ENCODE measurements around the gene UROC1.

UROC1 gene

DNA sequence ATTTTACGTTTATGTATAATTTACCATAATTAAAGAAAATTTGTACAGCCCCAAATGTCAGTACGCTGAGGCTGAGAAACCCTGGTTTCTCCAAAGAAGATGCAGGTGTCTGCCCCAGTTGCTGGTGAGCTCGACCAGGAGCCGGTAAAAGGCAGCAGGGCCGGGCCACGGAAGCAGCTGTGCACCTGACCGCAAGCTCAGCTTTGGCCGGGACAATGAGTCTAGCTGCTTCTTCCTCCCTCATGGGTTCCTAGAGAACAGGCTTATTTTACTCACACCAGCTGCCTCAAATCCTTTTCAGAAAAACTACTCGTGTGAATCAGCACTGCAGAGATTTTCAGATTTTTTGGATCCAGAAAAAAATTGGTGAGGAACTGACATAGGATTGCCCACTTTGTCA is 23.8 kb downstream of the UROC1 start:
- DNase-seq, result no peak

DNA sequence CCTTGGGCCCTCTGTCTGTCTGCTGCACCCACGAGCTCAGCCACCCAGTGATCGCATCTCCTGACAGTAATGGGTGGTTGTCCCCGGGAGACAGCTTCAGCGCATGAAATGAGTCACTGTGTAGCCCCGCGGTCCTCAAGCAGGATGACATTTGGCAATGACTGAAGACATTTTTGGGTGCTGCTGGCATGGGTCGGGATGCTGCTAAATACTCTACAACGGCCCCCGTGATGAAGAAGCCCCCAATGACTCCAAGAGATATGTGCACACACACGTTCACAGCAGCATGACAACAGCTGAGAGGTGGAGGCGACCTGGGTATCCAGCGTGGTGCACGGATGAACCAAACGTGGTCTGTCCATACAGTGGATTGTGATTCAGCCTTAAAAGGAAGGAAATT is 24.5 kb downstream of the UROC1 start:
- no peak for DNase-seq

DNA sequence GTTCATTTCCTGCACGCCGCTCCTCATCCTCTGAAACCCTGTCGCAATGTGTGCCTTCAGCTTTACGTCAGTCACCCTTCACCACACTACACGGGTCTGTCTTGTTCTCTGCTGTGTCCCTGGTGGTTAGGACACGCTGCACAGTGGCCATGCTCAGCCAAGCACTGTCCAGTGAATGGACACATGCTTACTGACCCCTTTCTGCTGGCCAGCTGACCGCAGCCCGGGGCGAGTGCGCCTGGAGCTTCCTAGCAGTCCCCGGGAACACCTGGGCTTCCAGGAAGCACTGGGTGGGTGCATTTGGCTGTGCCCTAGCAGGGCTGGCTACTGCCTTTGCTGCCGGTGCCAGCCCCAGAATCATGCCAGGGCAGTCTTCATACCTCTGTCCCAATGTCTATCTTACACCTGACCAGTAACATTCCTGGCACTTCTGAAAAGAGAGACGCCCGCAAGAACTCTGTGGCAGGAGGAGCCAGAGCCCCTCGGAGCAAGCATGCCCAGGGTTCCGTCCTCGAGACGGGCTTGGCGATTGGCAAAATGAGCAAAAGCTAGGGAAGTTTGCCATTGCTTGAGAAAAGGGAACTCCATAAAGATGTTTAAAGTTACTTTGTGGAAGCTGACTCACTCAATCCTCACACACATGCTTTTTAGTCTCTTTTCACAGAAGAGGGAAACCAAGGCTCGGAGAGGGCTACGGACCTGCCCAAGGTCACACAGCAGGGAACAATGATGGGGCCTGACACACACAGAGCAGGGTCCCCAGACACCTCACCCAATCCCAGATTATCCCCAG is 26.2 kb downstream of the UROC1 start:
- no peak for DNase-seq

DNA sequence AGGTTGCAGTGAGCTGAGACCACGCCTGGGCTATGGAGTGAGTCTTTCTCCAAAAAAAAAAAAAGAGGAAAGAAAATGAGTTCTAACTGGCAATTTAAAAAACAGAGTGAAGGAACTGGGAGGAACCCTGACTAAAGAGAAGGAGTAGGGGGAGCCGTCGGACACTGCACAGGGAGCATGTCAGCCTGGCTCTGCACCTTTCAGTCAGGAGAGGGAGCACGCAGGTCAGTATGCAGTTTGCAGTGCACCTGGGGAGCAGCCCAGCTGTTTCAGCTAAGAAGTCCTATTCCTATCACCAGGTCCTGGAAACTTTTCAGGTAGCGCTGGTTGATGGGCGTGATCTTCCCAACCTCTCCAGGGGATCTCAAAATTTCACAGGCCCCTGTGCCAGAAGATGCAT is 27.0 kb downstream of the UROC1 start:
- DNase-seq, result no peak

DNA sequence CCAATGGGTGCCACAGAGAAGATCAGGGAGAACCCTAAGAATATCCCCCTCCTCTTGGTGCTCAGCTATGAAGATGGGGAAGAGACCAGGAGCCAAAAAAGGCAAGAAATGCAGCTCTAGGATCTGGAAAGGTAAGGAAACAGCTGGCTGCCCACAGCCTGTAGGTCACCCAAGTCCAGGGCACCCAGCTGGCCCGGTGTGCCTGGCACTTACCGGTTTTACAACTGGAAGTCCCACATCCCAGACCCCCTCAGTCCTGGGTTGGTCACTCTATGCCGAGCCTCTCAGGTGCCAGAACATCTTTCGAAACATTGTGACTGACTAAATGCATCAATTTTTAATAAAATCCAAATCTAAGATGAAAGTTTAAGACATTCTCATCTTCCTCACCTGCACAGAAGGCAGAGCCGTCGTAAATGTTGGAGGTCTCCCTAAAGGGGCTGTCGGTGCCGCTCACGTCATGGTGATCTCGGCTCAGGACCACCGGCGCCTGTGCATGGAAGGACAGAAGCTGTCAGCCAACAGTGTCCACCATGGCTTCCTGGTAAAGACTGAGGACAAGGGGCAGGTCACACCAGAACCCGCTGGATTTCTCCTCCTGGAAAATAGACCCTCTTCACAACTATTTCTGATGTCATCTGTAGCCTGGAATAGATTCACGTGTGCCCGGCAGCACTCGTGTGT is 28.5 kb downstream of the UROC1 start:
- no peak for DNase-seq

DNA sequence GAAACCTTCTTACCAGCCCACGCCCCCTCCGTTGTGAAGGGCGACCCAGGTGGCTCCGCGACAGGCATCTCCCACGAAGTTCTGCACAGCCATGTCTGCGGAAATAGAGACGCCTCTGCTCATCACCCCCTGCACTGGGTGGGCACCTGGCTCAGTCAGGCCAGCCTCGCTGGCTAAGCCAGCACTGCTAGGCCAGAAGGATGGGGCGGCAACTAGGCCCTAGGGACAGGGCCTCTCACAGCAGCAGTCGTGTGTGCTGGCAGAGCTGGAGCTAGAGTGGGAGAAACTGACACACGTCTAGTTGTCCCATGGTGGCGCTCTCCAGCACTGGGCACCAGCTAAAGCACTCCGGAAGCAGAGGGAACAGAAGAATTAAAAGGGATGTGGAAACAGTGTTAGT is 29.4 kb downstream of the UROC1 start:
- no peak for DNase-seq

DNA sequence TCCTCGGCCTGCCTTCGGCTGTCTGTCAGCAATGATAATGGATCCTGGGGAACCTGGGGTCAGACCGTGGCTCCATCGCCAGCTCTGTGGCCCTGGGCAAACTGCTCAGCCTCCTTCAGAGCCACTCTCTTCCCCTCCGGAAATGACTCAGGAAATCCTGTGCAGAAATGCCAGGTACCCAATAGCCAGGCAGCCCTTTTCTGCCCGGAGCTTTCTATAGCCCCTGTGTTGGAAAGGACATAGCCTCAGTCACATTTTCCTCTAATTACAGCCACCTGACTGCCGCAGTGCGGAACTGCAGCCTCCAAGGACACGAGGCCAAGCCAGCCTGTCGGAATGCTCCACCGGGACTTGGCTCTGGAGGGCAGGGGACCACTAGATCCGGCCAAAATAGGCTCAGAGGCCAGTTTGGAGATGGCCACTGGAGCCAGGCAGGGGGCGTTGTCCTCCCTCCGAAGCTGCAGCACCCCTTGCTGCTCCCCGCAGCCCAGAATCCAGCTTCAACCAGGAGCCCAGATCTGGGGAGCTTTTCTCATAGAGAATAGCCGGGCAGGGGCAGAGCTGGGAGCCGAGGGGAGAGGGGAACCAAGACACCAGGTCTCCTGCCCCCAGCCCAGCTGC is 30.3 kb downstream of the UROC1 start:
- DNase-seq, result no peak

DNA sequence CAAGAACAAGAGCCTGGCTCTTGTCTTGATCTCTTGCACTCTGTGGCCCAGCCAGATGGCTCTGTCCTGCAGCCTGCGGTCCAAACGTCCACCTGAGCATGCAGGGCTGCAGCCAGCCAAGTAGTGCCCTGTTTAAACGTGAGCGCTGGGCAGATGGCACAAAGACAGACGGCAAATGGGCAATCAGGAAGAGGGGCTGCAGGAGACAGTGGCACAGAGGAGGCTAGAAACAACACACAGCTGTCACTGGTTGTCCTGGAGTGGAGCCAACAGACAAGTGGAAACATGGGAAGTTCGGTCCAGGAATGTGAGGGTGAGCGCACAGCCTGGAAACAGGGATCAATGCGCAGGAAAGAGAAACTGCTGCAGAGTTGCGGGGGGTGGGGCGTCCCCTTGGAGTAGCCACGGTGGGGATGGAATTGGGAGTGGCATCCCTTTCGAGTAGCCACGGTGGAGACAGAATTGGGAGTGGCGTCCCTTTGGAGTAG is 31.2 kb downstream of the UROC1 start:
- no peak for DNase-seq

DNA sequence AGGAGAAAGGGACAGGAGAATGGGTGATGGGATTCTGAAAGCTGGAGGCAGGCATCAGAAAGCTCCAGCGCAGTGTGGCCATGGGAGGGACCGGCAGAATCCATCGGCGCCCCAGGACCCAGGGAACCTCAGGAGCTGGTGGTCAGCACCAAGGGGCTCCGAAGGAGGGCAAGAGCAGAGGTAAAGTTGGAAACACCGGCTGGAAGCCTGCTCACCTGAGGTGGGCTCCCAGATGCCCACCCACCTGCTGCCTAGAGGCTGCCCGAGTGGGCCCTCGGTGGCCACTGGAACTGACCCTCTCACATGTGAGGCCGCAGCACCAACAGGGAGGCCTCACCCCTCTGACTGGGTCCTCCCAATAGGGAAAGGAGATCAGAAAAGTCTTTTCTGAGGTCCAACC is 31.6 kb downstream of the UROC1 start:
- DNase-seq, result no peak

DNA sequence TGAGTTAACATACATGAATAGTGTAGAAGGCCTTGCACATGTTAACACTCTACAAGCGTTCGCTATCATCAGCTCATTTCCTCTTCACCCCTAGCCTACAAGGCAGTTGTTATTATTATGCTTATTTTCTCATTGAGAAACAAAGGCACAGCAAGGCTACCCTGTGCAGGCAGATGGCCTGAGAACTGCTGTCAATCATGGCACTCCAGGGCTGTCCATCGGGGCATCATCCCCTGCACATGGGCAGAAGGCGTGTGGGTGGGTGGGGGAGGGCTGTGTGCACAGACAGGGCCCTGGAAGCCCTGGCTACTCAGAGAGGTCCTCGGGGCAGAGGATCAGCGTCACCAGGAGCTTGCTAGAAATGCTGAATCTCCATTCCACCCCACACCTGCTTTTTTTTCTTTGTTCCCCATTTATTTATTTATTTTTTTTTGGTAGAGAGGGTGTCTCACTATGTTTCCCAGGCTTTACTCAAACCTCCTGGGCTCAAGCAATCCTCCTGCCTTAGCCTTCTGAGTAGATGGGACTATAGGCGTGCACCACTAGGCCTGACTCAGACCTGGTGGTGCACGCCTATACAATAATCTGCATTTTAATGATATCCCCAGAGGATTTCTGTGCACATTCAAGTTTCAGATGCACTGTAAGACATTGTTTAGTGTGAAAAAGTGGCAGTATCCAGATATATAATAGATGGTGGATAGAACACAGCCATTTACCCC is 32.2 kb downstream of the UROC1 start:
- no peak for DNase-seq

DNA sequence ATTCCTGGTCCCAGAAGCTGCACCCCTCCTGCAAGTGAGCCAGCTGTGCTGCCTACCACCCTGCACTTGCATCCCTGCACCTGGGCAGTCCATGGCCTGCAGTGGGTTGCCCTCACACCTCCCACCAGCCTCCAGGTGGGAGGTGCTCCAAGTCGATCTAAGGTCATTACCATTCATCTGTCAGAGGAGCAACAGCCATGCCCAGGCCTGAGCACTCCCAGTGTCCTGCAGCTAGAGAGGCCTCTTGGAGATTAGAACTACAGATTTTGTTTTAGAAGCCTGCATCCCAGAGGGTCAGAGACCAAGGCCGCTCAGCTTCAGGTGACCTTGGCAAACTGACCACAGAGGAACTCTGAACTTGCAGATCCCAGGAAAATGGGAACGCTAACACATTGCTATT is 32.9 kb downstream of the UROC1 start:
- DNase-seq, result no peak

DNA sequence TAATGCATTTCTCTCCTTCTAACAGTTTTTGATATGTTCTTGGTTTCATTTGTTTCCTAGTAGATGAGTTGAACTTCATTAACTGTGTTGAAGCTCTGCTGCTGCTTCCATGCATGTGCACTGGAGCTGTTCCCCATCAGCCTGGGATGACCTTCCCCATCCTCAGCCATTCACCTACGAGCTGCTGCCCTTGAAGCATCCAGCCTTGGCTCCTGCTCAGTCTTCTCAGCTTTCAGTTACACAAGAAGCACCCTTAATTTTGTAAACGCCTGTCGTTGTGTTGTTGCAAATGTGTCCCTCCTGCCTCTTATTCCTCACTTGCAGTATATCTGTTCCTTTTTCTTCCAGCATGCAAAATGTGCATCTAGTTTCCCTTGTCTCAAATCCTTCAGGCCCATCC is 33.4 kb downstream of the UROC1 start:
- DNase-seq, result no peak

DNA sequence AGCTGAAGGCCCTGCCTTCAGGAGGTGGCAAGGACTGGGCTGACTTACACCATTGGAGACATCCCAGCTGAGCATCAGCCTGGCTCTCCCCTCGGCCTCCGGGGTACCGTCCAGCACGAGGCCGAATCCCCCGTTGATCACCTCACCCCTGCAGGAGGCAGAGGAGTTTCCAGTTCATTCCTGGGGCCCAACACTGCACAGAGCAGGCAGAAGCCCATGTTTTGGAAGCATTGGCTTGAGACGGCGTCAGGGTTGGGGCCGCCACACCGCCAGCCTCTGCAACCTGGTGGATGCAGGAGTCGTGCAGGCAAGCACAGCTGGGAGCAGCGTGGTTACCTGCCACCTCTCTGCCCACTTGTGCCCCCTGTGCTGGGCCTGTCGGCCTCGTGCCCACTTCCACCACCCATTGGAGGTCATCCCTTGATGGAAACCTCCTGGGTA is 34.2 kb downstream of the UROC1 start:
- DNase-seq, result no peak

DNA sequence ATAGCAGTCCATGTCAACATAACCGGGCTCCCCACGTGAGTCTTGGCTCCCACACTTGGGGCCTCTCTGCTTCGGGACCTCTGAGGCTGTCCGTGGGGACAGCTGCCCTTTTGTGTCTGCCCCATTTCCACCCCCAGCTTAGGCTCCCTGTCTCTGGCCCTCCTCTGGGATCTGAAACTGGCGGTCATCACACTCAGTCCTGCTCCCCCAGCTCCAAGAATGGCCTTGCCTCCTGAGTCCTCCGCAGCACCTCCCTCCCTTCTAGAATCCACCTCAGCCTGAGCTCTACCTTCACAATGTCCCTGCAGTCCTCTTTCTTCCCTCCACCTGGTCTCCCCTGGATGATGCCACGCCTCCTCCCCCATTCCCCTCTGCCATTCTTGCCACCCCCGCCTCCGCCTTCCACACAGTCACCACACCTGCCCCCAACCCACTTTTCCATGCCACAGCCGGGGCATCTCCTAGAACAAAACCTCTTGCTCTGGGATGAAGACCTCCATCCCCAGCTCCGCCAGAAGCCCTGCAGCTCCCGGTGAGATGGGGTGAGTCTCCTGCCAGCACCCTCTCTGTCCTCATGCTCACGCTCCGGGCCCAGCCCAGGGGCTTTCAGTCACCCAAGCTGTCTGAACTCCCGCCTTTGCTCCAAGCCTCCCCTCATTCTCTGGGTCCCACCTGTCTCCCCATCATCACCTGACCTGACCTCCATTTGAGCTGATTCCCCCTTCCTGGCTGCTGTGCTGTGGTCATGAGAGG is 34.9 kb downstream of the UROC1 start:
- no peak for DNase-seq

DNA sequence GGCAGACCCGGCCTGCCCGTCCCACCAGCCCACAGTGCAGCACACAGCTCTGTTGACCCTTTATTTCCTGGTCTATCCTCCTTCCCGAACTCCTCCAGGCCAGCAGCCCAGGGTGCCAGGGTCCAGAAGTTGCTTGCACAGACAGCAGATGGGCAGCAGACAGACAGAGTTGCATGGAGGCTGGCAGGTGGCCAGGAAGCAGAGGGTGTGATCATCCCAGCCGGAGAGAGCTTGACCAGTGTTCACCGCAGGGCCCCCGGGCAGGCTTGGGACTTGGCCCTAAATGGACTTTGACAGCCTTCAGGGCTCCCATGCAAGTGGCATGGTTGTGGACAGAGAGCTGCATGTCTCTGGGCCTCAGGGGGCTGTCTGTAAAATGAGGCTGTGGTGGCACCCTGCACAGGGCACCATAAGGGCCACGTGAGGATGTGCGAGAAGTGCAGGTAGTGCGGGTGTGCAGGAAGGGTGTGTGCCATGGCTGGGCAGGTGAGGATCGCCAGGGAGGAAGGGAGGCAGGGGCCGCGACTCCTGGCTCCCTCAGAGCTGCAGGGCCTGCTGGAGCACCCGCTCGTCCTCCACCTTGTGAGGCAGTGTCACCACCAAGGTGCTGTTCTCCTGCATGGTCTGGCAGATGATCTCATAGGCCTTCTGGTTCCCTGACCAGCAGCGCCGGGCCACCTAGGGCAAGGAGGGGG is 35.6 kb downstream of the UROC1 start:
- no peak for DNase-seq

DNA sequence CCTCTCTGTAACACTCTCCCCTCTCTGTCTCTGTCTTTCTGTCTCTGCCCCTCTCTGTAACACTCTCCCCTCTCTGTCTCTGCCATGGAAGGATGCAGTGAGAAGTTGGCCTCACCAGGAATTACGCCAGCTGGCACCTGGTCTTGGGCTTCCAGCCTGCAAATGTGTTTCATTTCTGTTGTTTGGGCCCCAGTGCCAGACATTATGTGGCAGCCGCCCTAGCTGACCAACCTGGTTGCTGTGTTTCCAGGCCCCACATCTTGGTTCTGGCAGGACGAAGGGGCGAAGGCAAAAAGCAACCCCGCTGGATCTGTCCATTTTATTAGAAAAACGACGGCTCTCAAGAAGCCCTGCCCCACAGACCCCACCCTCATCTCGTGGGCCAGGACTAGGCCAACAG is 36.7 kb downstream of the UROC1 start:
- DNase-seq, result no peak

DNA sequence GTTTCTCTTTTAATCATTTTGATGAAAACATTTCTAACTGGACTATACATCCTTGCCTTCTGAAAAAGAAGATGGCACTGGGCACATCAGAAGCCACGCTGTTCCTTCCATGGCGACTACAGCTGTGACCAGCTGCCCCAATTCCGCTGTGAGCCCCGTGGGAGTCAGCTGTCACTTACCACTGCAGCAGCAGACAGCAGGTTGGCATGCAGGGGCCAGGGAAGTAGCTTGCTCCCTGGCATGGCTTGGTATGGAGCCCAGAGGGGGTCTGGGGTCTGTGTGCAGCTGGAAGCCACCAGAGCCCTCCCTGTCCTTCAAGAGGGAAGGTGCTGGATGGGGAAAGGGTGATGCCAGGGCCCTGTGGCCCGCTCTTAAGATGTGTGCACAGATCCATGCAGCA is 37.4 kb downstream of the UROC1 start:
- DNase-seq, result no peak

DNA sequence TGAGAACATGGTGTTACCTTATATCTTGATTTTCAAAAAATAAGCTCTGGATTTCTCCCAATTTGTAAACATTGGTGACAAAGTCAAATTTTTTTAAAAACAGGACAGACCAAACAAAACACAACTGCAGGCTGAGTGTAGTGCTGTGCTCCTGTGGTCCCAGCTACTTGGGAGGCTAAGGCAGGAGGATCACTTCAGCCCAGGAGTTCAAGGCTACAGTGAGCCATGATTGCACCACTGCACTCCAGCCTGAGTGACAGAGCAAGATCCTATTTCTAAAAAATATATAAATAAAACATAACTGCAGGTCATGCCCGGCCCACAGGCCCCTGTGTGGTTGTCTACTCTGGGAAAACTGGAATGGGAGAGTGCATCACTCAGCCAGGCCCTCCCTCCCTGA is 37.9 kb downstream of the UROC1 start:
- no peak for DNase-seq

DNA sequence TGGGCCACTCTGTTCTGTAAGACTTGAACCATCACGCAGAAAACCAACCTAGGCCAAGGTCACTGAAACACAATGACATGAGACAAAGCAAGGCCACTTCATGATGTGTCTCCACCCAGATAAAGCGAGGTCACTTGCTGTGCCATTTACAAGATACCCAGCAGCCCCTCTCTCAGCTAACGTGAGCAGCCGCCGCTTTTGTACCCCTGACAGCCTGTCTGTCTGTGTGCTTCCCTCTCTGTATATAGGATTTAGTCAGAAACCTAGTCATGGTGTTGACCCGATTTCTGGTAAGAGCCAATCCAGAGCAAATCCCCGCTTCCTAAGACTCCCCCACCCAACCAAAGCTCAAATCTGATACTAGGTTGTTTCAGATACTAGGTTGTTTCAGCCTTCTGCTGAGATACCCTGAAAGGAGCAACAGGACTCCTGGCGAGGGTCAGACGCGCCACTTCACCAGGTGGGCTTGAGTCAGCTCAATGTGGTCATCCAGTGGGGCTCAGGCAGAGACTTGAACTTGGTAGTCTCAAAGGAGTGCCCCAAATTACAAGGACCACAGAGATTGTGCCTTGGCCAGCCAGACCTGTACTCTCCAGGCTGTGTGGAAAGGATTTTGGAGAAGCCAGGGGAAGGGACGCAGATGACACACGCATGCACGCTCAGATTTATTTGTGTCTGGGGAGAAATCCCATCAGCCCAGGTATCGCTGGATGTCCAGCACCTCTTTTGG is 38.8 kb downstream of the UROC1 start:
- no peak for DNase-seq

DNA sequence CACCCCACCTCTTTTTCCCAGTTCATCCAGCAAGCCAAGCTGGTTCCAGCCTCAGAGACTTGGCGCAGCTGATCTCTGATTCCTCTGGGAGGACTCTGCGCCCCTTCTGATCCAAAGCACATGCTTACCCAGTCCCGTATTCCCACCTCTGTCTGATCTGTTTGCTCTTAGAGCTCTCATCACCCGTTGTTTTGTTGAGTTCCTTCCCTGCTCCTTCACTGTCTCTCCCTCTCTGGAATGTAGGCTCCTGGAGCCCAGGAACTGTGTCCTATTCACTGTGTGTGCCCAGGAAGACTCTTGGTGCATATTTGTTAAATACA is 40.6 kb downstream of the UROC1 start:
- no peak for DNase-seq

All from NCI-H1436 treated with DMSO at 0.1 percent for 48 hours (cell line).